ENCODE measurements around the gene TULP4.
"Not testable (repeated sequence)": the region's sequence is repeated elsewhere in the genome, so short reads cannot be mapped to it uniquely, and the experiment has no call there.

Gene TULP4

DNA sequence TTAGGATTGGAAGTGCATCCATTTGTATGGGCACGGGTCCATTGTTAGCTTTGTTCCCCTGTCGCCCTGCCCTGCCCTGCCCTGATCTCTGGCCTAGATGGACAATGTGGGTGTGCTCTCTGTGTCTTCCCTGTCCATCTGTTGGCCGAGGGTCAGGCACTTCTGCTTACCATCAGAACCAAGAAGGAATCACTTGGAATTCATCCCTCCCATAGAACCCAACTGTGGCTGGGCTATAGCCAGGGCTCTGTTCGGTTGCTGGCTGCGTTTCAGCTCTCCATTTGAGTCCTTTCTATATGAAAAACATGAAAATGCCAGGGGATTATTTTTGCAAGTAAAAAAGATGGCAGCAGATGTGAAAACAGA is 26.6 kb upstream of the TULP4 start:
- H3K27ac ChIP-seq: no peak overlapping the region
- no peak for TF ChIP-seq ZFX (IDR thresholded peaks at IDR 0.05; ENCODE audit: borderline replicate concordance)
- TF ChIP-seq, protein P1, sequence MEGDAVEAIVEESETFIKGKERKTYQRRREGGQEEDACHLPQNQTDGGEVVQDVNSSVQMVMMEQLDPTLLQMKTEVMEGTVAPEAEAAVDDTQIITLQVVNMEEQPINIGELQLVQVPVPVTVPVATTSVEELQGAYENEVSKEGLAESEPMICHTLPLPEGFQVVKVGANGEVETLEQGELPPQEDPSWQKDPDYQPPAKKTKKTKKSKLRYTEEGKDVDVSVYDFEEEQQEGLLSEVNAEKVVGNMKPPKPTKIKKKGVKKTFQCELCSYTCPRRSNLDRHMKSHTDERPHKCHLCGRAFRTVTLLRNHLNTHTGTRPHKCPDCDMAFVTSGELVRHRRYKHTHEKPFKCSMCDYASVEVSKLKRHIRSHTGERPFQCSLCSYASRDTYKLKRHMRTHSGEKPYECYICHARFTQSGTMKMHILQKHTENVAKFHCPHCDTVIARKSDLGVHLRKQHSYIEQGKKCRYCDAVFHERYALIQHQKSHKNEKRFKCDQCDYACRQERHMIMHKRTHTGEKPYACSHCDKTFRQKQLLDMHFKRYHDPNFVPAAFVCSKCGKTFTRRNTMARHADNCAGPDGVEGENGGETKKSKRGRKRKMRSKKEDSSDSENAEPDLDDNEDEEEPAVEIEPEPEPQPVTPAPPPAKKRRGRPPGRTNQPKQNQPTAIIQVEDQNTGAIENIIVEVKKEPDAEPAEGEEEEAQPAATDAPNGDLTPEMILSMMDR (IDR thresholded peaks at IDR 0.05): no peak

DNA sequence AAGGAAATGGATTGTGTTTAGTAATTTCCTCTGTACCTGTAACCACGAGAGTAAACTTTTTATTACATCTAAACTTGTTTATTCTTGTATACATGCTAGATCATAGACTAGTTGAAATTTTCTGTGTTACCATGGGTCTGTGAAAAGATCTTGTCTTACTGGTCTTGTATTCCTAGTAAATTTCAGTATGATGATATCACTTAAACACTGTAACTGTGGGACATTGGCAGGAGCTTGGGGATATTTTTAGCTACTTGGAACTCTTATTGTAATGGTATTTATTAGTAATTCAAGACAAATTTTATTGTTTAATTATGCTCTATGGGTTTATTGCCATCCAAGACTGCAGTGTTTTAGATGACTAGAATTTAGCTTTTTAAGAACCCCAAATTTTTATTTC is 25.9 kb upstream of the TULP4 start:
- no peak overlapping the region for H3K27ac ChIP-seq
- TF ChIP-seq ZFX (IDR thresholded peaks at IDR 0.05; ENCODE audit: borderline replicate concordance): no peak
- TF ChIP-seq, protein P1 (IDR thresholded peaks at IDR 0.05): no peak

DNA sequence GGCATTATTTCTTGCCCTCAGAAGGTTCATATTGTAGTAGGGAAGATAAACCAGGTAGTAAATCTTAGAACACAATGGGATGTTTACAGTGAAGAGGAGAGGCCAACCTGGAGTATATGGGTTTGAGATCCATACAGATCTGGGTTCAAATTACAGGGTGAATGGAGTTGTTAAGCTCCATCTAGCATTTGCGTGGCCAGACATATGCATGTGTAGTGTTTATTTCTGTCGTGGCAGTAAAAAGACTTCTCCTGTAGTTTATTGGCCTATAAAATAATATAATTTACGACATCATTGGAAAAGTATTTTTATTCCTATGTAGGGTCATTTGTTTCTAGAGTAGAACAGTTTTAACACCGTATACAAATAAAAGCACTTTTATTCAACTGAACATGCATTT is 25.2 kb upstream of the TULP4 start:
- H3K27ac ChIP-seq: no peak overlapping the region
- TF ChIP-seq, protein P1 (IDR thresholded peaks at IDR 0.05): no peak
- no peak for TF ChIP-seq ZFX (IDR thresholded peaks at IDR 0.05; ENCODE audit: borderline replicate concordance)

DNA sequence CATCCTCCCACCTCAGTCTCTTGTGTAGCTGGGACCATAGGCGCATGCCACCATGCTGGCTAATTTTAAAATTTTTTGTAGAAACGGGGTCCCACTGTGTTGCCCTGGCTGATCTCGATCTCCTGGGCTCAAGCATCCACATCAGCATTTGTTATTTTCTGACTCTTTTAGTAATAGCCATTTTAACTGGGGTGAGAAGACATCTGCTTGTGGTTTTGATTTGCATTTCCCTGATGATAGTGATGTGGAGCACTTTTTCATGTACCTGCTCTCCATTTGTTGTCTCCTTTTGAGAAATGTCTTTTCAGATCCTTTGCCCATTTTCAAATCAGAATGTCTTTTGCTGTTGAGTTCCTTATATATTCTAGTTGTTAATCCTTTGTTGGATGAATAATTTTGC is 22.2 kb upstream of the TULP4 start:
- no peak for TF ChIP-seq ZFX (IDR thresholded peaks at IDR 0.05; ENCODE audit: borderline replicate concordance)
- TF ChIP-seq, protein P1 (IDR thresholded peaks at IDR 0.05): no peak
- no peak overlapping the region for H3K27ac ChIP-seq

DNA sequence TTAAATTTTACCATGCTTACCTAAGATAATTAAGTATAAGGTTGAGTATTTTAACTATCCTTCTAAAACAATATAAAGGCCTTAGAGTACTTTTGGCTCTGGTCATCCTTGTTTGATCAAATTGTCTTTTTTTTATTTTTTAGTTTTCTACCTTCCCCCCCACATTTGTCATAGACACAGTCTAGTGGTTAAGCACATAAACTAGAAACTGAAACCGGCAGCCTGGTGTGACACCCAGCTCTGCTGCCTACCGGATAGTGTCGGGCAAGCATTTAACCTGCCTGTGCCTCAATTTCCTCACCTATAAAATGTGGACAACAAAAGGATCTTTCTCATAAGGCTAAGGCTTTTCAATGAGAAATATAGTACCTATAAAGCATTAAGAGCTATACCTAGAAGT is 21.6 kb upstream of the TULP4 start:
- no peak overlapping the region for H3K27ac ChIP-seq
- TF ChIP-seq, protein P1 (IDR thresholded peaks at IDR 0.05): no peak
- TF ChIP-seq ZFX (IDR thresholded peaks at IDR 0.05; ENCODE audit: borderline replicate concordance): no peak

DNA sequence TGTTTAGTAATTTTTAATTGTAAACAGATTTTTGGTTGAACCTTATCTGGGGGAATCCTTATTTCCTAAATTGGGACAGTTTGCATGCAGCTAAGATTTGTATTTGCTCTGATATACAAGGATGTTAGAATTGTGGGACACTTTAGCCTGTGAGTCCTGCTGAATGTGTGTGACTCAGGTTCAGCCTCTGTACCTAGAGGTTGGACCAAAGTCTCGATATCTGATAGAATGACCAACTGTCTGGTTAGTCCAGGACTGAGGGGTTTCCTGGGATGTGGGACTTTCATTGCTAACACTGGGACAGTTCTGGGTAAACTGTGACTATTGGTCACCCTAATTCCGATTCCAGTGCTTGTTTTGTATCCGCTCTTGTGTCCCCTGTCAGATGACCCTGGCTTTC is 20.2 kb upstream of the TULP4 start:
- no peak overlapping the region for H3K27ac ChIP-seq
- TF ChIP-seq, protein P1 (IDR thresholded peaks at IDR 0.05): no peak
- no peak for TF ChIP-seq ZFX (IDR thresholded peaks at IDR 0.05; ENCODE audit: borderline replicate concordance)

DNA sequence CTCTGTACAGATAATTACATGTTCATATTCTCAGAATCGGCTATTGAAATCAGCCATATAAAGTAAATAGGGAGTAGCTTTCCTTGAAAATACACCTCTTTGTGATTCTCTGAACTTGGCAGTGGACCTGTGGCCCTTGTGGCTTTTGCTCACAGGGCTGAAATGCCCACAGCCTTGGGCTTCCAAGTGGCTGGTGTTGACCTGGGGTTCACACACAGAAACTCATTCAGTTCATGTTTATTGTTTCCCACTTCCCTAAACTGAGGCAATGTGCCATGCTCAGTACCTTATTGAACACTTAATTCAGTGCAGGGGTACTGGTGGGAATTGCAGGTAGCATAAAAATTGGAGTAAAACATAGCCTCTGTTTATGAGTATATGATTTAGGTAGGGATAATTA is 19.1 kb upstream of the TULP4 start:
- no peak for TF ChIP-seq ZFX (IDR thresholded peaks at IDR 0.05; ENCODE audit: borderline replicate concordance)
- TF ChIP-seq, protein P1 (IDR thresholded peaks at IDR 0.05): no peak
- H3K27ac ChIP-seq: no peak overlapping the region

DNA sequence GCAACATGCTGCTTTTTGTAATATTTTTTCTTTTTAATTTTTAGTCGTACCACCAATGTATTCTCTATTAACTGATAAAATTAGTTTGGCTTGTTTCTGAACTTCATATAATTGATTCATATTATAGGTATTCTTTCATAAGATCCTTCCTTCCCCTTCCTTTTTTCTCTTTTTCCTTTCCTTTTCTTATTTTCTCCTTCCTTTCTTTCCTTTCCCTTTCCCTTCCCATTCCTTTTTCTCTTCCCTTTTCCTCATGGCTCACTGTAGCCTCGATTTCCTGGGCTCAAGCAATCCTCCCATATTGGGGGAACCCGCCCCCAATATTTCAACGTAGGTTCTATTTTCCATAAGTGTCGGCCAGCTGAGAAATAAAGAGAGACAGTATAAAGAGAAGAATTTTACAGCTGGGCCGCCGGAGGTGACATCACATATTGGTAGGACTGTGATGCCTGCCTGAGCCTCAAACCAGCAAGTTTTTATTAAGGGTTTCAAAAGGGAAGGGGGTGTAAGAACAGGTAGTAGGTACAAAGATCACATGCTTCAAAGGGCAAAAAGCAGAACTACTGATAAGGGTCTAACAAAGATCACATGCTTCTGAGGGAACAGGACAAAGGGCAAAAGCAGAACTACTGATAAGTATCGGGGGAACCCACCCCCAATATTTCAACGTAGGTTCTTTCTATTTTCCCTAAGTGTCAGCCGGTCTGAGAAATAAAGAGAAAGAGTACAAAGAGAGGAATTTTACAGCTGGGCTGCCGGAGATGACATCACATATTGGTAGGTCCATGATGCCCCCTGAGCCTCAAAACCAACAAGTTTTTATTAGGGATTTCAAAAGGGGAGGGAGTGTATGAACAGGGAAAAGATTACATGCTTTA is 16.1 kb upstream of the TULP4 start:
- H3K27ac ChIP-seq: not testable (repeated sequence)

DNA sequence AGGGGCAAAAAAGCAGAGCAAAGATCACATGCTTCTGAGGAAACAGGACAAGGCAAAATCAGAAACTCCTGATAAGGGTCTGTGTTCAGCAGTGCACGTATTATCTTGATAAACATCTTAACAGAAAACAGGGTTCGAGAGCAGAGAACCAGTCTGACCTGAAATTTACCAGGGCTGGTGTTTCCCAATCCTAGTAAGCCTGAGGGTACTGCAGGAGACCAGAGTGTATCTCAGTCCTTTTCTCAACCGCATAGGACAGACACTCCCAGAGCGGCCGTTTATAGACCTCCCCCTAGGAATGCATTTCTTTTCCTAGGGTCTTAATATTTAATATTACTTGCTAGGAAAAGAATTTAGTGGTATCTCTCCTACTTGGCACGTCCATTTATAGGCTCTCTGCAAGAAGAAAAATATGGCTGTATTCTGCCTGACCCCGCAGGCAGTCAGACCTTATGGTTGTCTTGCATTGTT is 15.4 kb upstream of the TULP4 start:
- not testable (repeated sequence) for H3K27ac ChIP-seq

DNA sequence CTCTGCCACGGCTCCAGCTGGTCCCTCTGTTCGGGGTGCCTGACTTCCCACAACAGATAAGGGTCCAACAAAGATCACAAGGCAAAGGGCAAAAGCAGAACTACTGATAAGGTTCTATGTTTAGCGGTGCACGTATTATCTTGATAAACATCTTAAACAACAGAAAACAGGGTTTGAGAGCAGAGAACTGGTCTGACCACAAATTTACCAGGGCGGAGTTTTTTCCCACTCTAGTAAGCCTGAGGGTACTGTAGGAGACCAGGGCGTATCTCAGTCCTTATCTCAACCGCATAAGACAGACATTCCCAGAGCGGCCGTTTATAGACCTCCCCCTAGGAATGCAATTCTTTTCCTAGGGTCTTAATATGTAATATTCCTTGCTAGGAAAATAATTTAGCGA is 14.6 kb upstream of the TULP4 start:
- H3K27ac ChIP-seq: not testable (repeated sequence)
